Epithelial cell of prostate (primary cell): ENCODE measurements around the gene YLPM1.
"Not testable (repeated sequence)": the region's sequence is repeated elsewhere in the genome, so short reads cannot be mapped to it uniquely, and the experiment has no call there.

Source experiments
- DNase-seq: peaks from one replicate; pipeline ENCODE4 v3.0.0-alpha.2; 2011; ENCODE audit warnings: low read depth, low spot score
- H3K27ac ChIP-seq: fragments of 450-650 bp; 2 replicates; pipeline ENCODE4 v1.5.1; 2017; ENCODE audit warnings: mild to moderate bottlenecking

Gene YLPM1

DNA sequence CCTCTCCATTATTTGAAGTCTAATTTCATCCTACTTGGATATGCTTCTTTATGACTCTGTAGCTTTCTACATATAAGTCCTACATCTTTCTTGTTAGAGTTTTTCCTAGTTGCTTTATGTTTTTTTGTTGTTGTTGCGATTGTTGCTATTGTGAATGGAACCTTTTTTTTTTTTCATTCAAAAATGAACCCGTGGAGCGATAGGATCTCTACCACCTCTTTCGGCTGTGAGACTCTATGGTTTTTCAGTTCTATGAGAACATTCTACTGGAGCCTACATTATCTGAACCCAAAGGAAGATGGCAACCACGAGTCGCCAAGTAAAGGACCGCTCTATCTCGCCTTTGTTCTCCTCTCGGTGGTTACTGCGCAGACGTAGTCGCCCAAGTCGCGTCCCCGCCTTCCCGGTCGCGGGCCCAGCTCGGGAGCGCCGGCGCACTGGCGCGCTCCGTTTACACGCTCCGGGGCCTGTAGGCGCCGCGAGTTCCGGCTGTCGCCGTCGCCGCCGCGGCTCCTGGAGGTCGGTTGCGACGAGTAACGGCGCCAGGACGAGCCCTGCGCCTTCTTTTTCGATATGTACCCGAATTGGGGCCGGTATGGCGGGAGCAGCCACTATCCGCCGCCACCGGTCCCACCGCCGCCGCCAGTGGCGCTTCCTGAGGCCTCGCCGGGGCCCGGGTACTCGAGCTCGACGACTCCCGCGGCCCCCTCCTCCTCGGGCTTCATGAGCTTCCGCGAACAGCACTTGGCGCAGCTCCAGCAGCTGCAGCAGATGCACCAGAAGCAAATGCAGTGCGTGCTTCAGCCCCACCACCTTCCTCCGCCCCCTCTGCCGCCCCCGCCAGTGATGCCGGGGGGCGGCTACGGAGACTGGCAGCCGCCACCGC, at the start of gene YLPM1:
YLPM1 (plus strand) TSS at position 400 of the 886 bp plus-strand sequence; CDS start at position 574, 174 bp downstream.
- peak; percentile 90 for DNase-seq
- peak within 1 kb of the TSS; percentile 58 for H3K27ac ChIP-seq

GRCh38 chr14:74713395-74713735, 49.8 kb upstream of the YLPM1 start:
- peak overlapping the region; percentile 32 for H3K27ac ChIP-seq
- no peak for DNase-seq

GRCh38 chr14:74720526-74720925, 42.6 kb upstream of the YLPM1 start:
- no peak for DNase-seq
- H3K27ac ChIP-seq, result no peak overlapping the region

DNA sequence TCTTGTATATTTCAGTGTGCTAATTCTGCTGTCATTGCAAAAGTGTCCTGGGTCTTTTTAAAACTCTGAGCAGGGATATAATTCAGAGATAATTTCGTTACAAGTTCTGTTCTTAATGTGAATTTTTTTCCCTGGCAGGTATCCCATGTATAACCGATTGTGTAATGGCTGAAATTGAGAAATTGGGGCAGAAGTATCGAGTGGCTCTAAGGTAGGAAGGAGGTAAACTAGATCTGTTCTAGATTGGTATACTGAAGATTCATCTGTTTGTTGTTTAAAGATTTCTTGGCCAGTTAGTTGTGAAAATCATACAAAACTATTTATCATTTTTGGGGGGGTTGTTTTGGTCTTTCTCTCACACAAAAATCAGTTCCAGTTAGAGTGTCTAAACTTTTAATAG, 40.0 kb upstream of the YLPM1 start:
- no peak overlapping the region for H3K27ac ChIP-seq
- no peak for DNase-seq

GRCh38 chr14:74732387-74732786, 30.7 kb upstream of the YLPM1 start:
- H3K27ac ChIP-seq, result no peak overlapping the region

GRCh38 chr14:74733221-74733620, 29.9 kb upstream of the YLPM1 start:
- no peak for DNase-seq
- no peak overlapping the region for H3K27ac ChIP-seq

More at GRCh38 chr14:74732387-74732786, 30.7 kb upstream of the YLPM1 start:
- DNase-seq, result no peak

DNA sequence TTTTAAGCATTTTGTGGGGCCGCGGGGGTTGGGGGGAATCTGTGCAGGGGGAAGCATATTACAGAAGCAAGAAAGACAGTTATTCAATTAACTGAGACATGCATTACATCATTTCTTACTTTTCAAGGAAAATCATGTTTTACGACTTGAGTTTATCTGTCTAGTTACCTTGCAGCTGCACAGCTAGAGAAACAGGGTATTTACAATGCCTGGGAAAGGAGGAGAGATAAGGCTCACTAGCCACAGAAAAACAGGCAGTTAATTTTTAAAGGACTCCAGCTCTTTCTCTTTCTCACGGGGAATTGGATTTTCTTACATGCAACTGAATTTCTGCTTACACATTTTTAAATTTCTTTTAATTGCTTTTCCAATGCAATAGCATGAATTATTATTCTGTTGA, 28.0 kb upstream of the YLPM1 start:
- no peak overlapping the region for H3K27ac ChIP-seq
- no peak for DNase-seq

- no peak overlapping the region for H3K27ac ChIP-seq
- DNase-seq, result no peak
These were observed 25.3 kb upstream of the YLPM1 start for GRCh38 chr14:74737753-74738325.

DNA sequence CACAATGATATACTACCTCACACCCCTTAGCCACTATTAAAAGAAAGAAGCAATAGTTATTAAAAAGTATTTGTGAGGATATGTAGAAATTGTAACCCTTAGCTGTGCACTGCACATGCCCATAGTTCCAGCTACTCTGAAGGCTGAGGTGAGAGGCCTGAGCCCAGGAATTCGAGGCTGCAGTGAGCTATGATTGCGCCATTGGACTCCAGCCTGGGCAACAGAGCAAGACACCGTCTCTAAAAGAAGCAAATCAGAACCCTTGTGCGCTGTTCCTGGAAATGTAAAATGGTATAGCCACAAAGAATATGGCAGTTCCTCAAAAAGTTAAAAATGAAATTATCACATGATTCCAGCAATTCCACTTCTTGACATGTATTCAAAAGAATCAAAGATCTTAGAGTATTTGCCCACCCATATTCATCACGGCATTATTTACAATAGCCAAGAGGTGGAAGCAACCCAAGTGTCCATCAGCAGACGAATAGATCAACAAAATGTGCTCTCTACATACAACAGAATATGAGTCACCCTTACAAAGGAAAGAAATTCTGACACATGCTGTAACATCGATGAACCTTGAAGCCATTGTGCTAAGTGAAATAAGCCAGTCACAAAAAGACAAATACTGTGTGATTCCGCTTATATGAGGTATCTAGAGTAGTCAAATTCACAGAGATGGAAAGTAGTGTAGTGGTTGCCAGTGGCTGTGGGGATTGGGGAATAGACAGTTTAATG, 23.7 kb upstream of the YLPM1 start:
- H3K27ac ChIP-seq, result no peak overlapping the region
- DNase-seq, result no peak

DNA sequence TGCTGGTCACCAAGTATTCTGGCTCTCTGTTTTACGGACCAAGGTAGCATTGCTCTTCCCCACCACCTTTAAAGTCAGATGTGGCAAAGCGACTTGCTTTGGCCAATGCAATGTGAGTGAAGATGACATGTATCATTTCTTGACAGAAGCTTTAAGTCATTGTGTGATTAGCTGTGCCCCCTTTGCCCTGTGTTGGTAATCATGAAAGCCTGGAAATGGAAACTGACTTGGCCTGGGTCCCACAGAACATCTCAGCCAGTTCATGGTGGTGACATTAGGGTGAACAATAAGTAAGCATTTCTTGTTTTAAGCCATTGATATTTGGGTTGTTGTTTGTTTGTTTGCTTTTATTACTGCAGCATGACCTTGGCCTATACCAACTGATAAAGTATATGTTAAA, 15.9 kb upstream of the YLPM1 start:
- no peak for DNase-seq
- H3K27ac ChIP-seq, result no peak overlapping the region

GRCh38 chr14:74754157-74754556, 9.0 kb upstream of the YLPM1 start:
- DNase-seq, result no peak
- H3K27ac ChIP-seq, result no peak overlapping the region

DNA sequence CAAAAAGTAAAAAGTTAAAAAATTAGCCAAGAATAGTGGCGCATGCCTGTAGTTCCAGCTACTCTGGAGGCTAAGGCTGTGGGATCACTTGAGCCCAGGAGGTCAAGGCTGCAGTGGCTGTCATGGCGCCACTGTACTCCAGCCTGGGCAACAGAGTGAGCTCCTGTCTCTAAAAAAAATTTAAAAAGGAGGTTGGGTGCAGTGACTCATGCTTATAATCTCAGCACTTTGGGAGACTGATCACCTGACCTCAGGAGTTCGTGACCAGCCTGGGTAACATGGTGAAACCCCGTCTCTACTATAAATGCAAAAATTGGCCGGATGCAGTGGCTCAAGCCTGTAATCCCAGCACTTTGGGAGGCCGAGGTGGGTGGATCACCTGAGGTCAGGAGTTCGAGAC, 8.2 kb upstream of the YLPM1 start:
- no peak for DNase-seq
- no peak overlapping the region for H3K27ac ChIP-seq

DNA sequence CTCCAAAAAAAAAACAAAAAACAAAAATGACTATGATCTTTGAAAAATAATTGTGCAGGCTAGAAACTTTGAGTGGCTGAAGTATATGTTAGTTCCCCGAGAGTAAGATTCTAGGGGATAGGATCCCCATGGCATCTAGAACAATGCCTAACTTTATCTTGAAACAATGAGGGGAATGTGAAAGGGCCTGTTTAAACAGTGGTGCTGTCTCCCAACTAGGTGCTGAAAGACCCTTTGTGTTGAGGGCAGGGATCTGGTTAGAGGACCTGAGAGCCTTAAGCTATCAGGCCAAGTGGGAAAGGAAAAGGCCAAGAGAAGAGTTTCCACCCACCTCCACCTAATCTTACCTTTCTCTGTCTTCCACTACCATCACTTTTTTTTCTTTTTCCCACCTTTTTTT, 6.8 kb upstream of the YLPM1 start:
- no peak for DNase-seq
- H3K27ac ChIP-seq, result no peak overlapping the region

DNA sequence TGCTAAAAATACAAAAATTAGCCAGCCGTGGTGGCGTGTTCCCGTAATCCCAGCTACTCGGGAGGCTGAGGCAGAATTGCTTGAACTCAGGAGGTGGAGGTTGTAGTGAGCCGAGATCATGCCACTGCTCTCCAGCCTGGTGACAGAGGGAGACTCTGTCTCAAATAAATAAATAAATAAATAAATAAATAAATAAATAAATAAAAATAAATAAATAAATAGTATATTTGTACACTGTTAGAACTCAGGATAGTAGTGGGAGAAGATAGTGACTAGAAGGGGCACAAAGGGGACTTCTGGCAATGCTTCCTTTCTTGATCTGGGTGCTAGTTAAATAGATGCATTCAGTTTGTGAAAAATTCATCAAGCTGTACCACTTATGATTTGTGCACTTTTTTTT, 4.6 kb upstream of the YLPM1 start:
- not testable (repeated sequence) for DNase-seq, H3K27ac ChIP-seq

DNA sequence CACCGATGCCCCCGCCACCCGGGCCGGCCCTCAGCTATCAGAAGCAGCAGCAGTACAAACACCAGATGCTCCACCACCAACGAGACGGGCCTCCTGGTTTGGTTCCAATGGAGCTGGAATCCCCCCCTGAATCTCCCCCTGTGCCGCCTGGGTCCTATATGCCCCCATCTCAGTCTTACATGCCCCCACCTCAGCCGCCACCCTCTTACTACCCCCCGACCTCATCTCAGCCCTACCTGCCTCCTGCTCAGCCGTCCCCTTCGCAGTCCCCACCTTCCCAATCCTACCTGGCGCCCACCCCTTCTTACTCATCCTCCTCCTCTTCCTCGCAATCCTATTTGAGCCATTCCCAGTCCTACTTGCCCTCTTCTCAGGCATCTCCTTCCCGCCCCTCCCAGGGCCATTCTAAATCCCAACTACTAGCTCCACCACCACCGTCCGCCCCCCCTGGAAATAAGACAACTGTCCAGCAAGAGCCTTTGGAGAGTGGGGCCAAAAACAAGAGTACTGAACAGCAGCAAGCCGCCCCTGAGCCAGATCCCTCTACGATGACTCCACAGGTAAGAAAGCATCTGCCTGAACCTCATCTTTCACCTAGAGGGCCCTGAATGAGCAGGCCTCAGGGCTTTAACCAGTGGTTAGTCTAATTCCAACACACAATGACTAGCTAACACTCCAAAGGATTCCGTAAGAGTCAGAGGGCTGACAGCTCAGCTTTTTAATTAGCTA, 851 bp downstream of the YLPM1 start:
- peak; percentile 22 for DNase-seq
- peak overlapping the region; percentile 58 for H3K27ac ChIP-seq

GRCh38 chr14:74765721-74766120, 2.6 kb downstream of the YLPM1 start:
- H3K27ac ChIP-seq, result no peak overlapping the region
- no peak for DNase-seq

DNA sequence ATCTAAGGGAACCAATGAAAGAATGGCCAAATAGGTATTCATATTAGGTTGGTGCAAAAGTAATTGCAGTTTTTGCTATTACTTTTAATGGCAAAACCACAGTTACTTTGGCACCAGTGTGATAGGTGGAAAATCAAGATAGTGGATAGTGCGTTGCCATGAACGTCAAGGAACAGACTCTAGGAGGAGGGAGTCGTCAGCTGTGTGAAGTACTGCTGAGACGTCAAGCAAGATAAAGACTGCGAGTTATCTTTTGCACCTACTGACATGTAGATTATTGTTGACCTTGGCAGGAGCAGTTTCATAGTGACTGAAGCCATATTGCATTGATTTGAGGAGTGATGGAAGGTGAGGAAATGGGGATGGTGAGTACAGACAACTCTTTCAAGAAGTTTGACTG, 8.3 kb downstream of the YLPM1 start:
- no peak overlapping the region for H3K27ac ChIP-seq
- DNase-seq, result no peak

DNA sequence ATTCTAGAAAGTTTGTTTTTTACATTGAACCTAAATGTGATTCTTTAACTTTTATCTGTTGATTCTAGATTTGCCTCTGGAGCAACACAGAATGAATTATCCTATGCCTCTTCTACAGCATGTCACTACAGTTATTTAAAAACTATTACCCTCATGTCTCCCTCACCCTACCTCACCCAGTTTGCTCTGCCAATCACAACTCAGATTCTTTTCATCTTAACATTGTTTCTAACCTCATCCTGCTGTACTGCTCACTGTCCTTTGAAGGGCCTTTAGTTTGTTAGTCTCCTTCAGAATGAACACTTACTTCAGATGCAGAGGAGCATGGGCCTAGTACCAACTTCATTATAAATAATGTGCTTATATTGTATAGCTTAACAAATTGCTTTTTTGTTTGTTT, 21.5 kb downstream of the YLPM1 start:
- no peak overlapping the region for H3K27ac ChIP-seq

DNA sequence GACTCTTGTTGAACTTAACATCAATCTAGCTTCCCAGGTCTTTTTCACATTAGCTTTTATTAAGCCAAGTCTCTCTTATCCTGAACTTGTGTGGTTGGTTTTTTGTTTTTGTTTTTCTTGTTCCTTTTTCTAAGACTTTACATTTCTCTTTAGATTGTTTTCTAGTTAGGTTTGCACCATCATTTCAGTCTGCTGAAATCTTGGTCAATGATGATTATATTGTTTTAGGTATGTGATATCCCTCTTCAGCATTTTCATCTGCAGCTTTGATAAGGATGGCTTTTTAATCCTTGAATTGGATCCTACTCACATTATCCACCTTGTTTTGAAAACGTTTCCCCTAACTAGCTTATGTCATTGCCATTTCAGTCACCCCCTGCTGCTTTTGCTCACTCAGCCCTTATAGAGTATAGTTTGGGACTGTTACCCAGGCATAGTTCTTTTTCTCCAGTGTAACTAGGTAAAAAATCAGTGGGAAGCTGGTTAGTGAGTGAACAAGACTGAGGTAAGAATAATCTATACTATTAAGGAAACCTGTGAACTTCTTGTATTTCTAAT, 22.0 kb downstream of the YLPM1 start:
- no peak for DNase-seq
- H3K27ac ChIP-seq, result no peak overlapping the region

More for the DNA sequence above, 21.5 kb downstream of the YLPM1 start:
- DNase-seq, result no peak

DNA sequence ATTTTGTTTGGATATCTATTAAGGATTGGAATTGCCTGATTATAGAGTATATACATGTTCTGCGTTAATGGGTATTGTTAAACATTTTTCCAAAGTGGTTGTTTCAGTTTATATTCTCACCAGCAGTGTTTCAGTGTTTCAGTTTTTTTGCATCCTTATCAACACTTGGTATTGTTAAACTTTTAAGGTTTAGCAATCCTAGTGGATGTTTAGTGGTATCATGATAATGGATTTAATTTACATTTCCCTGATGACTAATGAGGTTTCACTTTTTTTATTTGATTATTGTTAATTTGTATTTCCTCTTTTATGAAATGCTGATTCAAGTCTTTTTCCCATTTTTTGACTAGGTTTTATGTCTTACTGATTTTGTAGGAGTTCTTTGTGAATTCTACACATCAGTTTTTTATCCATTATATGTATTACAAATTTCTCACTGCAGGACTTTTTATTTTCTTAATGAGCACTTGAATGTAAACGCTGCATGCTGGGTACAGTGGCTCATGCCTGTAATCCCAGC, 23.7 kb downstream of the YLPM1 start:
- H3K27ac ChIP-seq, result no peak overlapping the region
- no peak for DNase-seq
